HG03045 (cell line): ENCODE results near the gene NTM.

Experiments used
- ATAC-seq: cut with Tn5 transposase; IDR thresholded peaks from one replicate; pipeline ENCODE4 v1.9.1; 2021; ENCODE audit warnings: mild to moderate bottlenecking, moderate library complexity; ENCODE audit not compliant: unreplicated experiment

Gene NTM

GRCh38 chr11:131977231-131977630 lies 606.8 kb downstream of the NTM start:
- ATAC-seq = no peak

GRCh38 chr11:131977854-131978253 lies 607.4 kb downstream of the NTM start:
- ATAC-seq = no peak

- no peak for ATAC-seq
These were observed 607.9 kb downstream of the NTM start for GRCh38 chr11:131978351-131978750.

GRCh38 chr11:131979364-131979763 lies 608.9 kb downstream of the NTM start:
- no peak for ATAC-seq

GRCh38 chr11:131980199-131980598 lies 609.8 kb downstream of the NTM start:
- no peak for ATAC-seq

GRCh38 chr11:131980888-131981668 lies 610.7 kb downstream of the NTM start:
- ATAC-seq = no peak

GRCh38 chr11:131982154-131982553 lies 611.7 kb downstream of the NTM start:
- no peak for ATAC-seq

GRCh38 chr11:131985846-131986301 lies 615.5 kb downstream of the NTM start:
- ATAC-seq = no peak

GRCh38 chr11:131987703-131988102 lies 617.3 kb downstream of the NTM start:
- ATAC-seq = no peak

- no peak for ATAC-seq
These were observed 621.2 kb downstream of the NTM start for GRCh38 chr11:131991606-131992005.

GRCh38 chr11:131993246-131993645 lies 622.8 kb downstream of the NTM start:
- no peak for ATAC-seq

- no peak for ATAC-seq
These were observed 627.6 kb downstream of the NTM start for GRCh38 chr11:131998020-131998419.

- no peak for ATAC-seq
These were observed 628.7 kb downstream of the NTM start for GRCh38 chr11:131999084-131999483.

- ATAC-seq = no peak
These were observed 629.5 kb downstream of the NTM start for GRCh38 chr11:131999955-132000354.

- no peak for ATAC-seq
These were observed 635.5 kb downstream of the NTM start for GRCh38 chr11:132005887-132006286.

GRCh38 chr11:132006884-132007580 lies 636.6 kb downstream of the NTM start:
- ATAC-seq = no peak

GRCh38 chr11:132008226-132008625 lies 637.8 kb downstream of the NTM start:
- ATAC-seq = no peak

GRCh38 chr11:132008872-132009271 lies 638.5 kb downstream of the NTM start:
- no peak for ATAC-seq

- no peak for ATAC-seq
These were observed 649.6 kb downstream of the NTM start for GRCh38 chr11:132020001-132020400.

GRCh38 chr11:132022285-132022684 lies 651.9 kb downstream of the NTM start:
- ATAC-seq = no peak

- ATAC-seq = no peak
These were observed 652.5 kb downstream of the NTM start for GRCh38 chr11:132022733-132023478.
